H9 (cell line): ENCODE measurements around the gene LOC128125822.

Experiments
- DNase-seq: peaks from one replicate; pipeline ENCODE4 v3.0.0-alpha.2; 2017
- H2AFZ ChIP-seq: one replicate; pipeline ENCODE4 v1.6.1; 2013; ENCODE audit warnings: mild to moderate bottlenecking, low read length, control low read depth, moderate library complexity
- H2AK5ac ChIP-seq: 2 replicates; pipeline ENCODE4 v1.6.1; 2013; ENCODE audit warnings: low read length, control low read depth, mixed read lengths; ENCODE audit not compliant: insufficient read length
- H2BK120ac ChIP-seq: one replicate; pipeline ENCODE4 v1.6.1; 2013; ENCODE audit warnings: low read depth, mild to moderate bottlenecking, low read length, control low read depth, inconsistent platforms; ENCODE audit not compliant: poor library complexity, severe bottlenecking
- H2BK12ac ChIP-seq: 2 replicates; pipeline ENCODE4 v1.6.1; 2013; ENCODE audit warnings: low read length, control low read depth, mixed read lengths, low read depth; ENCODE audit not compliant: insufficient read length
- H2BK15ac ChIP-seq: 2 replicates; pipeline ENCODE4 v1.6.1; 2013; ENCODE audit warnings: low read depth, low read length, control low read depth
- H2BK20ac ChIP-seq: one replicate; pipeline ENCODE4 v1.6.1; 2013; ENCODE audit warnings: low read depth, mild to moderate bottlenecking, low read length, control low read depth, inconsistent platforms; ENCODE audit not compliant: poor library complexity, severe bottlenecking
- H2BK5ac ChIP-seq: 2 replicates; pipeline ENCODE4 v1.6.1; 2013; ENCODE audit warnings: low read length, control low read depth, mixed read lengths; ENCODE audit not compliant: insufficient read length
- H3K14ac ChIP-seq: 2 replicates; pipeline ENCODE4 v1.6.1; 2013; ENCODE audit warnings: low read length, control low read depth; ENCODE audit not compliant: insufficient read depth
- H3K18ac ChIP-seq: 2 replicates; pipeline ENCODE4 v1.6.1; 2013; ENCODE audit warnings: low read depth, mild to moderate bottlenecking, mixed read lengths, low read length, control low read depth; ENCODE audit not compliant: insufficient read length
- H3K23ac ChIP-seq: 2 replicates; pipeline ENCODE4 v1.6.1; 2013; ENCODE audit warnings: low read length, control low read depth, mixed read lengths, low read depth; ENCODE audit not compliant: insufficient read length
- H3K23me2 ChIP-seq: 2 replicates; pipeline ENCODE4 v1.6.1; 2013; ENCODE audit warnings: low read depth, mild to moderate bottlenecking, mixed read lengths, low read length, control low read depth; ENCODE audit not compliant: insufficient read length, poor library complexity, severe bottlenecking
- H3K27ac ChIP-seq: 2 replicates; pipeline ENCODE4 v1.5.1; 2013; ENCODE audit warnings: low read length, control low read depth, mixed read lengths, low read depth; ENCODE audit not compliant: insufficient read length
- H3K27me3 ChIP-seq: 2 replicates; pipeline ENCODE4 v1.6.1; 2013; ENCODE audit warnings: low read length, control low read depth, inconsistent platforms; ENCODE audit not compliant: insufficient read depth
- H3K4ac ChIP-seq: 2 replicates; pipeline ENCODE4 v1.6.1; 2013; ENCODE audit warnings: low read depth, mild to moderate bottlenecking, control low read depth, inconsistent platforms, low read length, moderate library complexity
- H3K4me1 ChIP-seq: 2 replicates; pipeline ENCODE4 v1.6.1; 2013; ENCODE audit warnings: low read length, control low read depth, inconsistent platforms; ENCODE audit not compliant: insufficient read depth
- H3K4me2 ChIP-seq: 2 replicates; pipeline ENCODE4 v1.6.1; 2013; ENCODE audit warnings: low read length, control low read depth, mixed read lengths; ENCODE audit not compliant: insufficient read length, insufficient read depth
- H3K56ac ChIP-seq: 2 replicates; pipeline ENCODE4 v1.6.1; 2013; ENCODE audit warnings: low read depth, mild to moderate bottlenecking, mixed read lengths, low read length, control low read depth; ENCODE audit not compliant: insufficient read length
- H3K79me1 ChIP-seq: 2 replicates; pipeline ENCODE4 v1.6.1; 2013; ENCODE audit warnings: low read depth, mild to moderate bottlenecking, moderate library complexity, low read length, control low read depth, inconsistent platforms; ENCODE audit not compliant: insufficient read depth, poor library complexity, severe bottlenecking
- H3K79me2 ChIP-seq: 2 replicates; pipeline ENCODE4 v1.6.1; 2013; ENCODE audit warnings: low read length, control low read depth, inconsistent platforms; ENCODE audit not compliant: insufficient read depth
- H3K9ac ChIP-seq: 2 replicates; pipeline ENCODE4 v1.6.1; 2013; ENCODE audit warnings: low read length, control low read depth, mixed read lengths; ENCODE audit not compliant: insufficient read length; ENCODE audit errors: extremely low read depth
- H3K9me3 ChIP-seq: one replicate; pipeline ENCODE4 v1.6.1; 2013; ENCODE audit warnings: low read depth, low read length, inconsistent platforms; ENCODE audit not compliant: control insufficient read depth
- H3T11ph ChIP-seq: one replicate; pipeline ENCODE4 v1.6.1; 2013; ENCODE audit warnings: mild to moderate bottlenecking, low read length, control low read depth, inconsistent platforms
- H4K20me1 ChIP-seq: one replicate; pipeline ENCODE4 v1.6.1; 2013; ENCODE audit not compliant: control insufficient read depth, insufficient read length, insufficient read depth
- H4K5ac ChIP-seq: 2 replicates; pipeline ENCODE4 v1.6.1; 2013; ENCODE audit warnings: low read depth, mild to moderate bottlenecking, mixed read lengths, low read length, control low read depth; ENCODE audit not compliant: insufficient read length
- H4K8ac ChIP-seq: replicated peaks from 2 replicates; pipeline ENCODE4 v1.6.1; 2013; ENCODE audit warnings: low read length, control low read depth, mixed read lengths, low read depth; ENCODE audit not compliant: insufficient read length
- H4K91ac ChIP-seq: 2 replicates; pipeline ENCODE4 v1.6.1; 2013; ENCODE audit warnings: low read depth, mild to moderate bottlenecking, moderate library complexity, mixed read lengths, low read length, control low read depth; ENCODE audit not compliant: insufficient read length
- H3K27ac Mint-ChIP-seq, 3 experiments: 2 replicates in 2 of 3; 3 replicates in 1 of 3; pipeline ENCODE4 v1.8.0; 2020 to 2021; ENCODE audit warnings: mixed read lengths in 3 of 3, mild to moderate bottlenecking in 1 of 3, moderate library complexity in 1 of 3
- H3K27me3 Mint-ChIP-seq: 2 replicates; pipeline ENCODE4 v1.8.0; 2021; ENCODE audit warnings: low read depth, mild to moderate bottlenecking, moderate library complexity, mixed read lengths
- H3K36me3 Mint-ChIP-seq, 3 experiments: 2 replicates in 2 of 3; 3 replicates in 1 of 3; pipeline ENCODE4 v1.8.0; 2020 to 2021; ENCODE audit warnings: low read depth in 3 of 3, mixed read lengths in 3 of 3; ENCODE audit not compliant: insufficient read depth in 1 of 3
- H3K4me1 Mint-ChIP-seq, 2 experiments: 2 replicates each; pipeline ENCODE4 v1.8.0; 2020; ENCODE audit warnings: mixed read lengths in 2 of 2
- H3K4me3 Mint-ChIP-seq, 2 experiments: 2 replicates in 1 of 2; 3 replicates in 1 of 2; pipeline ENCODE4 v1.8.0; 2020 to 2021; ENCODE audit warnings: mild to moderate bottlenecking in 2 of 2, mixed read lengths in 2 of 2, moderate library complexity in 1 of 2
- H3K9me3 Mint-ChIP-seq, 2 experiments: 2 replicates in 1 of 2; 3 replicates in 1 of 2; pipeline ENCODE4 v1.8.0; 2020; ENCODE audit warnings: mild to moderate bottlenecking in 2 of 2, mixed read lengths in 2 of 2, moderate library complexity in 1 of 2
- WGBS: extraction: QIAGEN DNeasy Blood & Tissue Kit; methylation state at CpG from one replicate; pipeline ENCODE4 v1.1.7; 2013; ENCODE audit warnings: missing lambda C conversion rate, low lambda C conversion rate, mixed read lengths; ENCODE audit not compliant: insufficient read length; ENCODE audit errors: extremely low coverage; 5-methylcytosine and 5-hydroxymethylcytosine counted together
- TF ChIP-seq, protein P1 (sequence below): fragments of 200-600 bp; sonication (generic); conservative IDR thresholded peaks from 3 replicates; pipeline ENCODE4 v1.8.0; 2021; ENCODE audit warnings: antibody characterized with exemption, mild to moderate bottlenecking

Gene LOC128125822

GRCh38 chr6:63576985-63577712 lies 4.9 kb downstream of the LOC128125822 start:
- Mint-ChIP-seq H3K4me1 (peaks cover 12 to 18% of the 10 kb centered on the region in 2 experiments), H3K27ac (no peak overlapping the region), H3K27me3 (no peaks in the 10 kb centered on the region; the same call in 1 of the 2 replicates), H3K36me3 (peaks cover 32 to 68% (median 56%) of the 10 kb centered on the region in 3 experiments; a peak in 6 of 7 replicates), H3K9me3 (no peaks in the 10 kb centered on the region), H3K4me3 (no peak overlapping the region)
- Histone ChIP-seq H3K27me3 (no peaks in the 10 kb centered on the region), H3K4me2 (no peak overlapping the region), H4K8ac (no peak overlapping the region), H3K23ac (no peak overlapping the region), H3K79me2 (peaks cover 16% of the 10 kb centered on the region; the same call in 1 of the 2 replicates), H3K4ac (no peak overlapping the region), H4K91ac (no peak overlapping the region), H3K56ac (no peak overlapping the region), H3K27ac (no peak overlapping the region), H2BK12ac (no peak overlapping the region), H3K79me1 (no peaks in the 10 kb centered on the region), H3T11ph (no peak overlapping the region), H3K14ac (no peak overlapping the region), H2BK5ac (no peak overlapping the region), H3K9me3 (no peaks in the 10 kb centered on the region), H3K9ac (no peak overlapping the region), H4K20me1 (no peaks in the 10 kb centered on the region), H3K4me1 (no peaks in the 10 kb centered on the region; the same call in 1 of the 2 replicates), H3K18ac (no peak overlapping the region), H3K23me2 (no peaks in the 10 kb centered on the region), H2BK20ac (no peak overlapping the region), H2AK5ac (no peak overlapping the region), H2AFZ (no peak overlapping the region), H2BK120ac (no peak overlapping the region), H2BK15ac (no peak overlapping the region), H4K5ac (no peak overlapping the region)
- TF ChIP-seq, protein P1, sequence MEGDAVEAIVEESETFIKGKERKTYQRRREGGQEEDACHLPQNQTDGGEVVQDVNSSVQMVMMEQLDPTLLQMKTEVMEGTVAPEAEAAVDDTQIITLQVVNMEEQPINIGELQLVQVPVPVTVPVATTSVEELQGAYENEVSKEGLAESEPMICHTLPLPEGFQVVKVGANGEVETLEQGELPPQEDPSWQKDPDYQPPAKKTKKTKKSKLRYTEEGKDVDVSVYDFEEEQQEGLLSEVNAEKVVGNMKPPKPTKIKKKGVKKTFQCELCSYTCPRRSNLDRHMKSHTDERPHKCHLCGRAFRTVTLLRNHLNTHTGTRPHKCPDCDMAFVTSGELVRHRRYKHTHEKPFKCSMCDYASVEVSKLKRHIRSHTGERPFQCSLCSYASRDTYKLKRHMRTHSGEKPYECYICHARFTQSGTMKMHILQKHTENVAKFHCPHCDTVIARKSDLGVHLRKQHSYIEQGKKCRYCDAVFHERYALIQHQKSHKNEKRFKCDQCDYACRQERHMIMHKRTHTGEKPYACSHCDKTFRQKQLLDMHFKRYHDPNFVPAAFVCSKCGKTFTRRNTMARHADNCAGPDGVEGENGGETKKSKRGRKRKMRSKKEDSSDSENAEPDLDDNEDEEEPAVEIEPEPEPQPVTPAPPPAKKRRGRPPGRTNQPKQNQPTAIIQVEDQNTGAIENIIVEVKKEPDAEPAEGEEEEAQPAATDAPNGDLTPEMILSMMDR = no peak
- no peak for DNase-seq
- no CpG with 5 or more reads among the region's 5 CpGs for WGBS
